Measurements from ENCODE around the gene ZNF618. TPM values are rescaled to one million over a fixed set of nuclear protein-coding genes. Genes with fewer than 3 reads are reported as not detected.

Gene ZNF618
- total and polyA plus RNA-seq, 8 donors, result 9.9 to 38.6 (median 34.9) TPM

DNA sequence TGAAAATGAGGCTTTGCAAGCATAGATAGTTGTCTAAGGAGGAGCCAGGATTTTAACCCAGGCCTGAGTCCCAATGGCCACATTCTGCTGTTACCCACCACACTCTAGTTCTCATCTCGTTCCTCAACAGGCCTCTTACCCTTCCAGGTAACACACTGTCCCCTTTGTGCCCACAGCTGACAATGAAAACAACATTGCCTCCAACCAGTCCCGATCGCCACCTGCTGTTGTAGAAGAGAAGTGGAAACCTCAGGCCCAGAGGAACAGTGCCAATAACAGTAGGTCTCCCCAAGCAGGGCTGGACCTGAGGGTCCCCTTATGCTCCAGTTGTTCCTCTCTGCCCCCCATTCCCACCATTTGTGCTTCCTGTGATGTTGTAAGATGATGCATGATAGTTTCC, 171.6 kb downstream of the ZNF618 start:
- ATAC-seq, result peak; percentile 53
- peak in 1 of 4 donors; percentile 14 for DNase-seq

GRCh38 chr9:114048533-114049415, 172.7 kb downstream of the ZNF618 start:
- no peak for TF ChIP-seq CTCF (IDR thresholded peaks at IDR 0.05)
- intact Hi-C loops (cut with DNase I), result no loop called here
- H3K27me3 ChIP-seq, result no peaks in the 10 kb centered on the region

More for the DNA sequence above, 171.6 kb downstream of the ZNF618 start:
- Histone ChIP-seq H3K27ac (no peak overlapping the region), H3K36me3 (peaks cover 0 to 40% of the 10 kb centered on the region in 2 donors), H3K27me3 (no peaks in the 10 kb centered on the region), H3K4me3 (no peak overlapping the region), H3K9me3 (no peaks in the 10 kb centered on the region), H3K4me1 (no peaks in the 10 kb centered on the region)
- TF ChIP-seq CTCF (IDR thresholded peaks at IDR 0.05), result peak in 1 of 2 donors; percentile 27
- intact Hi-C loops (cut with DNase I), result no loop called here

DNA sequence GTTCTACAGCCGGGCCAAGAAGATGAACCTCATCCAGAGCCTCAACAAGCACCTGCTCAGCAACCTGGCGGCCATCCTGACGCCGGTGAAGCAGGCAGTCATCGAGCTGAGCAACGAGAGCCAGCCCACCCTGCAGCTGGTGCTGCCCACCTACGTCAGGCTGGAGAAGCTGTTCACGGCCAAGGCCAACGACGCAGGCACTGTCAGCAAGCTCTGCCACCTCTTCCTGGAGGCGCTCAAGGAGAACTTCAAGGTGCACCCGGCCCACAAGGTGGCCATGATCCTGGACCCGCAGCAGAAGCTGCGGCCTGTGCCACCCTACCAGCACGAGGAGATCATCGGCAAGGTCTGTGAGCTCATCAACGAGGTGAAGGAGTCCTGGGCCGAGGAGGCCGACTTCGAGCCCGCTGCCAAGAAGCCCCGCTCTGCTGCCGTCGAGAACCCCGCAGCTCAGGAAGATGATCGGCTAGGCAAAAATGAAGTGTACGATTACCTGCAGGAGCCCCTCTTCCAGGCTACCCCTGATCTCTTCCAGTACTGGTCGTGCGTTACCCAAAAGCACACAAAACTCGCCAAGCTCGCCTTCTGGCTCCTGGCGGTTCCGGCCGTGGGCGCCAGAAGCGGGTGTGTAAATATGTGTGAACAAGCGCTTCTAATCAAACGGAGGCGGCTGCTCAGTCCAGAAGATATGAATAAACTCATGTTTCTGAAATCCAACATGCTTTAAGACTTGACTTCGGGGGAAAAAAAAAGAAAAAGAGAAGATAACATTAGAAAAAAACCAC, 173.5 kb downstream of the ZNF618 start:
- intact Hi-C loops (cut with DNase I), result no loop called here

More at GRCh38 chr9:114048533-114049415, 172.7 kb downstream of the ZNF618 start:
- Histone ChIP-seq H3K4me1 (no peaks in the 10 kb centered on the region), H3K36me3 (peaks cover 0 to 43% of the 10 kb centered on the region in 2 donors), H3K9me3 (no peaks in the 10 kb centered on the region), H3K4me3 (no peak overlapping the region), H3K27ac (no peak overlapping the region)
- DNase-seq, result peak in 1 of 4 donors; percentile 77
- no peak for ATAC-seq

DNA sequence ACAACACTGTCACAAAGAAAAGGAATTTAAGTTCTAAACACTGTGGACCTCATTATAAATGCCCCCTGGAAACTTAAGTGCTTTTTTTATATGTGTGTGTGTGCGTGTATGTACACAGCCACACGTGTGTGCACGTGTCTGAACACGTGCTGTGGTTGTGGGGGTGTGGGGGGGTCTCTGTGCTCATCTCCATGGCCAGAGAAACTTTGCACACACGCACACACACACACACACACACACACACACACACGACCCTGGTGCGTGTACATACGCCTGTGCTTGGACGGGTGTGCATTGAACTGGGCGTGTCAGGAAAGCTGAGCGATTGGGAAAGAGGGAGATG, 174.1 kb downstream of the ZNF618 start:
- Histone ChIP-seq H3K4me3 (no peak overlapping the region), H3K4me1 (no peaks in the 10 kb centered on the region), H3K9me3 (no peaks in the 10 kb centered on the region), H3K36me3 (peaks cover 0 to 43% of the 10 kb centered on the region in 2 donors), H3K27me3 (no peaks in the 10 kb centered on the region), H3K27ac (no peak overlapping the region)
- DNase-seq (no peak), ATAC-seq (no peak)
- intact Hi-C loops (cut with DNase I), result no loop called here
- no peak for TF ChIP-seq CTCF (IDR thresholded peaks at IDR 0.05)

More for the DNA sequence above, 173.5 kb downstream of the ZNF618 start:
- no peaks in the 10 kb centered on the region for H3K4me1 ChIP-seq
- no peak for TF ChIP-seq CTCF (IDR thresholded peaks at IDR 0.05)
- DNase-seq (no peak), ATAC-seq (no peak)
- no peaks in the 10 kb centered on the region for H3K9me3 ChIP-seq
- H3K4me3 ChIP-seq, result no peak overlapping the region
- H3K27ac ChIP-seq, result no peak overlapping the region
- H3K36me3 ChIP-seq, result peaks cover 0 to 43% of the 10 kb centered on the region in 2 donors
- no peaks in the 10 kb centered on the region for H3K27me3 ChIP-seq

GRCh38 chr9:114050646-114051045, 174.5 kb downstream of the ZNF618 start:
- Histone ChIP-seq H3K4me1 (no peaks in the 10 kb centered on the region), H3K27me3 (no peaks in the 10 kb centered on the region), H3K9me3 (no peaks in the 10 kb centered on the region), H3K36me3 (peaks cover 0 to 43% of the 10 kb centered on the region in 2 donors), H3K27ac (no peak overlapping the region), H3K4me3 (no peak overlapping the region)
- intact Hi-C loops (cut with DNase I), result no loop called here
- no peak for ATAC-seq
- DNase-seq, result no peak
- TF ChIP-seq CTCF (IDR thresholded peaks at IDR 0.05), result no peak

All from left lung (tissue), 10 donors.